GM18498 (cell line): ENCODE measurements around the gene SLC35G1.

ENCODE experiments used
- ATAC-seq: cut with Tn5 transposase; IDR thresholded peaks from one replicate; pipeline ENCODE4 v1.9.1; 2021; ENCODE audit warnings: mild to moderate bottlenecking, moderate library complexity; ENCODE audit not compliant: unreplicated experiment

SLC35G1 gene

DNA sequence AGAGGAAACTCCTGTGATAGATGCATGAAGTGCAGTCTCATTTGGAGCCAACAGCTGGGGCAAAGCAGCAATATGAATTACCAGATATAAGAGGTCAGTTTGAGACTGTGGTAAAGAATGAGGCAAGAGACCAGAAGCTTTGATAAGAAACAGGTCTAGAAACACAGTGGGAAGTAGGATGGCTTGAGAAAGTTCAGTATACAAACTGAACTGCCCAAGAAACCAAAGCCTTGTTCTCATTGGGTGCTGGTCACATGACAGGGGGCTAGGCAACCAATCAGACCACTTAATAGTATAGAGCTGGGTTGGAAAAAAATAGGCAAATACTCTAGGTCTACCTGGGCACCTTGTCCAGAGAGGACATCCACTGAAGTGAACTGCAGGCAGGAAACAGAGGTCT lies 53.7 kb downstream of the SLC35G1 start:
- ATAC-seq, result no peak

DNA sequence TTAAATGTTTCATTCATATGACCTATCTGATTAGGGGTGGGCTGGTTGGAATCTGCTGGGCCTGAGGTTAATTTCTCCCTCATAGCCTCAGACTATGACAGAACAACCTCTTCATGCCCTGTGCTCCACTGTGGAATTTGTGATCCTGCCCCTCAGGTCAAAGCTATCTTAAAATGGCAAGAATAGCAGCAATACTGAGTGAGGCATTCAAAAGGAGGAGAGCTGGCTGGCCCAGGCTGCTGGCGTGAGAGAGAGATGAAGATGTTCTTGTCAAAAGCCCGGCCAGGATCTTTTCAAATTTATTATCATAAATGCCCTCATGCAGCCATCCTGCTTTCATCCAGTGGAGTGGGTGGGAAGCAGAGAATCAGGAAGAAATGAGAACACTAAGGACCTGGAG lies 58.1 kb downstream of the SLC35G1 start:
- no peak for ATAC-seq
